ENCODE data around the gene SLC22A7. TPM values are rescaled to one million over a fixed set of nuclear protein-coding genes. Genes with fewer than 3 reads are reported as not detected.

The SLC22A7 gene
- total and polyA plus RNA-seq, 2 experiments from 2014 or later = not detected

DNA sequence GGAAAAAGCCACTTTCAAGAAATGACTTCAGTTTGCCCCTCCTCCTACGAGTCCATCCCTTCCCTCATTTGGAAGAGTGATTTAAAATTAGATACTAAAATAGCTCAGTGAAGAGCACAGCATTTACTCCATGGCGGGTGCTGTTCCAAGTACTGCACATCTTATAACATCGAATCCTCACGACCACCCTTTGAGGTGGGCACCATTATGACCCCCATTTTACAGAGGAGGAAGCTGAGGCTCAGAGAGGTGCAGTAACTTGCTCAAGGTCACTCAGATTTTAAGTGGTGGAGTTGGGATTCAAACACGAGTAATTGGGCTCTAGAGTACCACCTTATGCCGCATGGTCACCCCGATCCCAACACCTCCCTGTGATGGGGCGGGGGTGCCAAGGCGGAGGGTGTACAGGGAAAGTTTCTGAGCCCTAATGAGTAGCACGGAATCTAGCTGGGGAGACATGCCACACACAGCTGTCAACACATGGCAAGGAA is 29.2 kb upstream of the SLC22A7 start:
- Histone ChIP-seq H3K27ac (no peak overlapping the region), H3K36me3 (ENCODE audit: low read depth) (no peaks in the 10 kb centered on the region), H3K27me3 (replicated peaks; ENCODE audit: insufficient read depth) (peaks cover 14% of the 10 kb centered on the region), H3K4me1 (ENCODE audit: insufficient read depth) (no peaks in the 10 kb centered on the region), H3K9me2 (ENCODE audit: insufficient read depth) (no peaks in the 10 kb centered on the region), H3K4me2 (ENCODE audit: unreplicated experiment) (no peak overlapping the region), H3K9ac (no peak overlapping the region), H3K9me3 (ENCODE audit: low read depth) (no peaks in the 10 kb centered on the region), H4K20me1 (ENCODE audit: insufficient read depth) (no peaks in the 10 kb centered on the region), H3F3A (ENCODE audit: insufficient read depth) (no peaks in the 10 kb centered on the region), H3K79me2 (ENCODE audit: insufficient read depth) (no peaks in the 10 kb centered on the region), H3K4me3 (no peak overlapping the region), H2AFZ (no peak overlapping the region; the same call in 1 of the 2 replicates)
- 30 to 35% methylated on average over 10 of the region's 10 CpGs for WGBS, 2 experiments (ENCODE audit: low coverage in 1 of 2, low lambda C conversion rate in 2 of 2, missing lambda C conversion rate in 2 of 2)
- no peak for DNase-seq
- no peak for TF ChIP-seq EZH2phosphoT487 (IDR thresholded peaks at IDR 0.05; ENCODE audit: insufficient read depth, low read depth)
- no peak for TF ChIP-seq EZH2 (IDR thresholded peaks at IDR 0.05; ENCODE audit: insufficient read depth, poor library complexity, severe bottlenecking)
- in situ Hi-C loops (cut with MboI) = no loop called here

DNA sequence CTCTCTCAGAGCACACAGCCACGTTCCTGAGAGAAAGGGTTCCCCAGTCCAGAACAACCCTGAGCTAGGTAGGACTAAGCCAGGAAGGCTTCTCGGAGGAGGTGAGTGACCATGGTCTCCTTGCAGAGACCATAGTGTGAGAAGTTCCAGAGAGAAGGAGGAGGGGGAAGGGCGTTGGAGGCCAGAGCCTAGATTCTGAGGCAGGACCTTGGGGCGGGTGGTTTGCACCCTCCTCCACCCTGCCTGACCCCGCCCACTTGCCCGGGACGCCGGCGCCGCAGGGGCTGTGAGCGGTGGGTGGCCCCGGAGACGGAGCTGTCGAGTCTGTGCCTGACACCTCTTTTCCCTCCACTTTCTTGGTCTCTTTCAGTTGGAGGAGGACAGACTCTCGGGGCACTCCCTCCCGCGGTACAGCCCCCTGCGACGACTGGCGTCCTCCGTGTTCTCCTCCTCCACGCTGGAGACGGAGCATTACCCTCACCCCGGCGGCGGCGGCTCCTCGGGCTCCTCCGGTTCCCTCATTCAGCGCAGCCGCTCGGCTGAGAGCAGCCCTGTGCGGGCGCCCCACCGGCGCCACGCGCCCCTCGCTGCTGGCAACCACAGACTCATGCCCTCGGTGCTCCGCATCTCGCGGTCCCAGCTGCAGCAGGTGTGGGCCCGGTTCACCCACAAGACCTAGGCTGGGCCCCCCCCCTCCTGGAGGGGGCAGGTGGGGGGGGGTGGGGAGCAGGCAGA is 28.6 kb upstream of the SLC22A7 start:
- no peaks in the 10 kb centered on the region for H4K20me1 ChIP-seq (ENCODE audit: insufficient read depth)
- no peaks in the 10 kb centered on the region for H3K36me3 ChIP-seq (ENCODE audit: low read depth)
- peaks cover 16% of the 10 kb centered on the region for H3K27me3 ChIP-seq (replicated peaks; ENCODE audit: insufficient read depth)
- H3F3A ChIP-seq (ENCODE audit: insufficient read depth) = no peaks in the 10 kb centered on the region
- H3K4me1 ChIP-seq (ENCODE audit: insufficient read depth) = no peaks in the 10 kb centered on the region
- no peaks in the 10 kb centered on the region for H3K79me2 ChIP-seq (ENCODE audit: insufficient read depth)
- DNase-seq = peak; percentile 42
- H3K9ac ChIP-seq = no peak overlapping the region
- in situ Hi-C loops (cut with MboI) = no loop called here
- WGBS, 2 experiments (ENCODE audit: low coverage in 1 of 2, low lambda C conversion rate in 2 of 2, missing lambda C conversion rate in 2 of 2) = 6 to 14% methylated on average over 35 to 40 of the region's 44 CpGs
- peak overlapping the region; percentile 59 for H3K4me3 ChIP-seq
- H3K9me2 ChIP-seq (ENCODE audit: insufficient read depth) = no peaks in the 10 kb centered on the region
- H3K27ac ChIP-seq = no peak overlapping the region
- H2AFZ ChIP-seq = peak overlapping the region; percentile 50
- no peaks in the 10 kb centered on the region for H3K9me3 ChIP-seq (ENCODE audit: low read depth)
- no peak for TF ChIP-seq EZH2phosphoT487 (IDR thresholded peaks at IDR 0.05; ENCODE audit: insufficient read depth, low read depth)
- no peak for TF ChIP-seq EZH2 (IDR thresholded peaks at IDR 0.05; ENCODE audit: insufficient read depth, poor library complexity, severe bottlenecking)
- peak overlapping the region; percentile 65 for H3K4me2 ChIP-seq (ENCODE audit: unreplicated experiment)

DNA sequence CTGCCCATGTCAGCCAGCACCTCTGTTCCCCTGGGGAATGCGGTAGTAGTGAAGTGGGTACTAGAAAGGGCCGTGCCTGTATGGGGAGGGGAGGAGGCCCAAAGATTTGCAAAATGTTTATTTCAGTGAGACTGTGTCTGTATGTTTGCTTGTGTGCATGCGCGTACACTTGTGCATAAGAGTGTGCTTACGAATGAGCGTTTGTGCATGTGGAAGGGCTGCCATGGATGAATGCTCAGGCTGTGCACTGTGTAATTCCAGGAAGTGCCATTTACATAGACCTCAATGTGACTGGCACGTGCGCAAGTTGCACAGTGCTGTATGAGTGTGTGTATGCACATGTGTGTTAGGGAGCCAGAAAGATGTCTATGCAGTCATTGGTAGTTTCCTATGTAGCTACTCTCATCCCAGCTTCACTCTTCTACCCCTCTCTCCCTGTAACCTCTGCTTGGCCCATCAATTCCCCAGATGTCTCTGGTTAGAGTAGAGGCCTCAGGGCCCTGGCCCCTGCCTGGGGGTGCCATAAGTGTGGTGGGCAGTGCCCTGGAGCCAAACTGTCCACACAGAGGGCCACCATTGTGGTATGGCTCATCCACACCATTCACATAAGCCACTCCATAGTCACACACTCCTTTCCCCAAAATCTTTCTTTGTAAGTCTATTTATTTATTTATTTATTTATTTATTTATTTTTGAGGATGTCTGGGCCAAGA is 26.8 kb upstream of the SLC22A7 start:
- Histone ChIP-seq H2AFZ (no peak overlapping the region), H3K79me2 (ENCODE audit: insufficient read depth) (no peaks in the 10 kb centered on the region), H3K27me3 (replicated peaks; ENCODE audit: insufficient read depth) (peaks cover 31% of the 10 kb centered on the region), H3K4me3 (no peak overlapping the region), H3K36me3 (ENCODE audit: low read depth) (no peaks in the 10 kb centered on the region), H3F3A (ENCODE audit: insufficient read depth) (no peaks in the 10 kb centered on the region), H3K4me2 (ENCODE audit: unreplicated experiment) (no peak overlapping the region), H3K9ac (no peak overlapping the region), H3K9me2 (ENCODE audit: insufficient read depth) (no peaks in the 10 kb centered on the region), H3K27ac (no peak overlapping the region), H3K4me1 (ENCODE audit: insufficient read depth) (no peaks in the 10 kb centered on the region), H3K9me3 (ENCODE audit: low read depth) (no peaks in the 10 kb centered on the region), H4K20me1 (ENCODE audit: insufficient read depth) (no peaks in the 10 kb centered on the region)
- 82 to 84% methylated on average over 8 of the region's 8 CpGs for WGBS, 2 experiments (ENCODE audit: low coverage in 1 of 2, low lambda C conversion rate in 2 of 2, missing lambda C conversion rate in 2 of 2)
- no peak for TF ChIP-seq EZH2phosphoT487 (IDR thresholded peaks at IDR 0.05; ENCODE audit: insufficient read depth, low read depth)
- TF ChIP-seq EZH2 (IDR thresholded peaks at IDR 0.05; ENCODE audit: insufficient read depth, poor library complexity, severe bottlenecking) = no peak
- in situ Hi-C loops (cut with MboI) = no loop called here
- DNase-seq = no peak

DNA sequence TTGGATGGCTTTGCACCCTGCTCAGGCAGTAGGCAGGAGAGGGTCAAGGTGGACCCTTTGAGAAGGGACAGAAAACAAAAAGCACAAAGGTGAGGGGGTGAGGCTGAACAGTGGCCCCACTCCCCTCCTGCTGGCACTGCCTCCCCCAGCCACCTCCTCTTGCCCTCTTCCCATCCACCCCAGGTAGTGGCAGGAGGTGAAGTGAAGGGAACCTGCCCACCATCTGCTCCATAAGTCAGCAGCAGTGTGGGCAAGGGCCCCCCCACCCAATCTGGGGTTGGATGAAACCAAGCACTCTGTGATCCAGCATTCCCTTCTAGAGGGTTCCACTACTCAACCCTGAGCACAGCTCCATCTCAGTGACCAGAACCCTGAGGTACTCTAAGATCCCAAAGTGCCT is 26.1 kb upstream of the SLC22A7 start:
- Histone ChIP-seq H3K36me3 (ENCODE audit: low read depth) (no peaks in the 10 kb centered on the region), H3K9ac (no peak overlapping the region), H3K4me1 (ENCODE audit: insufficient read depth) (no peaks in the 10 kb centered on the region), H3K27me3 (replicated peaks; ENCODE audit: insufficient read depth) (peaks cover 32% of the 10 kb centered on the region), H3K9me3 (ENCODE audit: low read depth) (no peaks in the 10 kb centered on the region), H3K4me3 (no peak overlapping the region), H3F3A (ENCODE audit: insufficient read depth) (no peaks in the 10 kb centered on the region), H3K79me2 (ENCODE audit: insufficient read depth) (no peaks in the 10 kb centered on the region), H3K9me2 (ENCODE audit: insufficient read depth) (no peaks in the 10 kb centered on the region), H3K4me2 (ENCODE audit: unreplicated experiment) (no peak overlapping the region), H2AFZ (no peak overlapping the region), H4K20me1 (ENCODE audit: insufficient read depth) (no peaks in the 10 kb centered on the region), H3K27ac (no peak overlapping the region)
- in situ Hi-C loops (cut with MboI) = no loop called here
- TF ChIP-seq EZH2phosphoT487 (IDR thresholded peaks at IDR 0.05; ENCODE audit: insufficient read depth, low read depth) (no peak), EZH2 (IDR thresholded peaks at IDR 0.05; ENCODE audit: insufficient read depth, poor library complexity, severe bottlenecking) (no peak)
- no peak for DNase-seq
